ENCODE data around the gene HELZ2. TPM values are rescaled to one million over a fixed set of nuclear protein-coding genes. Genes with fewer than 3 reads are reported as not detected.

The HELZ2 gene
- total and polyA plus RNA-seq, 2 experiments from 2014 or later, result 5.2 to 48.9 TPM

DNA sequence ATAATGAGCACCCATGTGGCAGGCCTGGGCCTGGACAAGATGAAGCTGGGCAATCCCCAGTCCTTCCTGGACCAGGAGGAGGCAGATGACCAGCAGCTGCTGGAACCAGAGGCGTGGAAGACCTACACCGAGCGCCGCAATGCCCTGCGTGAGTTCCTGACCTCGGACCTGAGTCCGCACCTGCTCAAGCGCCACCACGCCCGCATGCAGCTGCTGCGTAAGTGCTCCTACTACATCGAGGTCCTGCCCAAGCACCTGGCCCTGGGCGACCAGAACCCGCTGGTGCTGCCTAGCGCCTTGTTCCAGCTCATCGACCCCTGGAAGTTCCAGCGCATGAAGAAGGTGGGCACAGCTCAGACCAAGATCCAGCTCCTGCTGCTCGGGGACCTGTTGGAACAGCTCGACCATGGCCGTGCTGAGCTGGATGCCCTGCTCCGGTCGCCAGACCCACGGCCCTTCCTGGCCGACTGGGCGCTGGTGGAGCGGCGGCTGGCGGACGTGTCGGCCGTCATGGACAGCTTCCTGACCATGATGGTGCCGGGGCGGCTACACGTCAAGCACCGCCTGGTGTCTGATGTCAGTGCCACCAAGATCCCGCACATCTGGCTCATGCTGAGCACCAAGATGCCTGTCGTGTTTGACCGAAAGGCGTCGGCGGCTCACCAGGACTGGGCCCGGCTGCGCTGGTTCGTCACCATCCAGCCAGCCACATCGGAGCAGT is 18.2 kb downstream of the HELZ2 start (continued):
- TF ChIP-seq, protein P1, sequence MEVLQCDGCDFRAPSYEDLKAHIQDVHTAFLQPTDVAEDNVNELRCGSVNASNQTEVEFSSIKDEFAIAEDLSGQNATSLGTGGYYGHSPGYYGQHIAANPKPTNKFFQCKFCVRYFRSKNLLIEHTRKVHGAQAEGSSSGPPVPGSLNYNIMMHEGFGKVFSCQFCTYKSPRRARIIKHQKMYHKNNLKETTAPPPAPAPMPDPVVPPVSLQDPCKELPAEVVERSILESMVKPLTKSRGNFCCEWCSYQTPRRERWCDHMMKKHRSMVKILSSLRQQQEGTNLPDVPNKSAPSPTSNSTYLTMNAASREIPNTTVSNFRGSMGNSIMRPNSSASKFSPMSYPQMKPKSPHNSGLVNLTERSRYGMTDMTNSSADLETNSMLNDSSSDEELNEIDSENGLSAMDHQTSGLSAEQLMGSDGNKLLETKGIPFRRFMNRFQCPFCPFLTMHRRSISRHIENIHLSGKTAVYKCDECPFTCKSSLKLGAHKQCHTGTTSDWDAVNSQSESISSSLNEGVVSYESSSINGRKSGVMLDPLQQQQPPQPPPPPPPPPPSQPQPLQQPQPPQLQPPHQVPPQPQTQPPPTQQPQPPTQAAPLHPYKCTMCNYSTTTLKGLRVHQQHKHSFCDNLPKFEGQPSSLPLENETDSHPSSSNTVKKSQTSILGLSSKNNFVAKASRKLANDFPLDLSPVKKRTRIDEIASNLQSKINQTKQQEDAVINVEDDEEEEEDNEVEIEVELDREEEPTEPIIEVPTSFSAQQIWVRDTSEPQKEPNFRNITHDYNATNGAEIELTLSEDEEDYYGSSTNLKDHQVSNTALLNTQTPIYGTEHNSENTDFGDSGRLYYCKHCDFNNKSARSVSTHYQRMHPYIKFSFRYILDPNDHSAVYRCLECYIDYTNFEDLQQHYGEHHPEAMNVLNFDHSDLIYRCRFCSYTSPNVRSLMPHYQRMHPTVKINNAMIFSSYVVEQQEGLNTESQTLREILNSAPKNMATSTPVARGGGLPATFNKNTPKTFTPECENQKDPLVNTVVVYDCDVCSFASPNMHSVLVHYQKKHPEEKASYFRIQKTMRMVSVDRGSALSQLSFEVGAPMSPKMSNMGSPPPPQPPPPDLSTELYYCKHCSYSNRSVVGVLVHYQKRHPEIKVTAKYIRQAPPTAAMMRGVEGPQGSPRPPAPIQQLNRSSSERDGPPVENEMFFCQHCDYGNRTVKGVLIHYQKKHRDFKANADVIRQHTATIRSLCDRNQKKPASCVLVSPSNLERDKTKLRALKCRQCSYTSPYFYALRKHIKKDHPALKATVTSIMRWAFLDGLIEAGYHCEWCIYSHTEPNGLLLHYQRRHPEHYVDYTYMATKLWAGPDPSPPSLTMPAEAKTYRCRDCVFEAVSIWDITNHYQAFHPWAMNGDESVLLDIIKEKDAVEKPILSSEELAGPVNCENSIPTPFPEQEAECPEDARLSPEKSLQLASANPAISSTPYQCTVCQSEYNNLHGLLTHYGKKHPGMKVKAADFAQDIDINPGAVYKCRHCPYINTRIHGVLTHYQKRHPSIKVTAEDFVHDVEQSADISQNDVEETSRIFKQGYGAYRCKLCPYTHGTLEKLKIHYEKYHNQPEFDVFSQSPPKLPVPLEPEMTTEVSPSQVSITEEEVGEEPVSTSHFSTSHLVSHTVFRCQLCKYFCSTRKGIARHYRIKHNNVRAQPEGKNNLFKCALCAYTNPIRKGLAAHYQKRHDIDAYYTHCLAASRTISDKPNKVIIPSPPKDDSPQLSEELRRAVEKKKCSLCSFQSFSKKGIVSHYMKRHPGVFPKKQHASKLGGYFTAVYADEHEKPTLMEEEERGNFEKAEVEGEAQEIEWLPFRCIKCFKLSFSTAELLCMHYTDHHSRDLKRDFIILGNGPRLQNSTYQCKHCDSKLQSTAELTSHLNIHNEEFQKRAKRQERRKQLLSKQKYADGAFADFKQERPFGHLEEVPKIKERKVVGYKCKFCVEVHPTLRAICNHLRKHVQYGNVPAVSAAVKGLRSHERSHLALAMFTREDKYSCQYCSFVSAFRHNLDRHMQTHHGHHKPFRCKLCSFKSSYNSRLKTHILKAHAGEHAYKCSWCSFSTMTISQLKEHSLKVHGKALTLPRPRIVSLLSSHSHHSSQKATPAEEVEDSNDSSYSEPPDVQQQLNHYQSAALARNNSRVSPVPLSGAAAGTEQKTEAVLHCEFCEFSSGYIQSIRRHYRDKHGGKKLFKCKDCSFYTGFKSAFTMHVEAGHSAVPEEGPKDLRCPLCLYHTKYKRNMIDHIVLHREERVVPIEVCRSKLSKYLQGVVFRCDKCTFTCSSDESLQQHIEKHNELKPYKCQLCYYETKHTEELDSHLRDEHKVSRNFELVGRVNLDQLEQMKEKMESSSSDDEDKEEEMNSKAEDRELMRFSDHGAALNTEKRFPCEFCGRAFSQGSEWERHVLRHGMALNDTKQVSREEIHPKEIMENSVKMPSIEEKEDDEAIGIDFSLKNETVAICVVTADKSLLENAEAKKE (CRISPR knock-in tag; IDR thresholded peaks at IDR 0.05), result no peak
- no peak for TF ChIP-seq EZH2phosphoT487 (IDR thresholded peaks at IDR 0.05; ENCODE audit: unreplicated experiment)
- no peak for TF ChIP-seq JUNB (IDR thresholded peaks at IDR 0.05; ENCODE audit: unreplicated experiment)
- no peak for TF ChIP-seq CREB1 (CRISPR knock-in tag; IDR thresholded peaks at IDR 0.05; ENCODE audit: low read depth)
- no peak for TF ChIP-seq EZH2 (IDR thresholded peaks at IDR 0.05; ENCODE audit: low read depth, unreplicated experiment)
- TF ChIP-seq, protein P2, sequence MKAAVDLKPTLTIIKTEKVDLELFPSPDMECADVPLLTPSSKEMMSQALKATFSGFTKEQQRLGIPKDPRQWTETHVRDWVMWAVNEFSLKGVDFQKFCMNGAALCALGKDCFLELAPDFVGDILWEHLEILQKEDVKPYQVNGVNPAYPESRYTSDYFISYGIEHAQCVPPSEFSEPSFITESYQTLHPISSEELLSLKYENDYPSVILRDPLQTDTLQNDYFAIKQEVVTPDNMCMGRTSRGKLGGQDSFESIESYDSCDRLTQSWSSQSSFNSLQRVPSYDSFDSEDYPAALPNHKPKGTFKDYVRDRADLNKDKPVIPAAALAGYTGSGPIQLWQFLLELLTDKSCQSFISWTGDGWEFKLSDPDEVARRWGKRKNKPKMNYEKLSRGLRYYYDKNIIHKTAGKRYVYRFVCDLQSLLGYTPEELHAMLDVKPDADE (IDR thresholded peaks at IDR 0.05), result no peak
- TF ChIP-seq STAT1 (IDR thresholded peaks at IDR 0.05; ENCODE audit: unreplicated experiment), result no peak
- TF ChIP-seq NANOG (IDR thresholded peaks at IDR 0.05; ENCODE audit: borderline replicate concordance), result no peak
- no peak for TF ChIP-seq ZNF114 (CRISPR knock-in tag; IDR thresholded peaks at IDR 0.05)
